IMR-90 (cell line): ENCODE results near the gene CDHR1. TPM values are rescaled to one million over a fixed set of nuclear protein-coding genes. Genes with fewer than 3 reads are reported as not detected.

ENCODE experiments used
- ATAC-seq: fragments of 200-7000 bp; cut with Tn5 transposase; 2 replicates; pipeline ENCODE4 v1.9.1; 2020; ENCODE audit warnings: low read depth, mild to moderate bottlenecking, moderate library complexity
- BruUV-seq: library from RNA; stranded (reverse); fragments of 400-500 nt; replicated peaks from 2 replicates; lab custom pipeline; 2021; lab: Mats Ljungman, UMichigan
- CTCF ChIA-PET: fragments of 300-600 bp; formaldehyde crosslinking; extraction: SDS; loops from one replicate; lab custom pipeline; 2021; ENCODE audit warnings: antibody characterized with exemption; lab: Yijun Ruan, JAX
- POLR2A ChIA-PET: fragments of 300-600 bp; sonication (Branson Sonifier 250); formaldehyde crosslinking; loops from one replicate; lab custom pipeline; 2022; ENCODE audit warnings: antibody characterized with exemption; ENCODE audit not compliant: unreplicated experiment; lab: Charles Lee
- DNase-seq: peaks from one replicate; pipeline ENCODE4 v3.0.0; 2013
- H2AFZ ChIP-seq: replicated peaks from 2 replicates; pipeline ENCODE3; 2013; ENCODE audit warnings: low read length, mild to moderate bottlenecking; ENCODE audit not compliant: poor library complexity
- H2AK5ac ChIP-seq: 2 replicates; pipeline ENCODE4 v1.6.1; 2013; ENCODE audit warnings: low read depth, low read length, inconsistent platforms
- H2AK9ac ChIP-seq: replicated peaks from 2 replicates; pipeline ENCODE3; 2013; ENCODE audit warnings: mild to moderate bottlenecking, low read depth, low read length, moderate library complexity; ENCODE audit not compliant: poor library complexity
- H2BK120ac ChIP-seq: 2 replicates; pipeline ENCODE4 v1.6.1; 2013; ENCODE audit warnings: low read depth, low read length, inconsistent platforms
- H2BK15ac ChIP-seq: 3 replicates; pipeline ENCODE4 v1.6.1; 2013; ENCODE audit warnings: low read depth, low read length, inconsistent platforms
- H2BK20ac ChIP-seq: 2 replicates; pipeline ENCODE4 v1.6.1; 2013; ENCODE audit warnings: low read depth, mild to moderate bottlenecking, inconsistent platforms, low read length, moderate library complexity
- H2BK5ac ChIP-seq: 2 replicates; pipeline ENCODE4 v1.6.1; 2013; ENCODE audit warnings: mild to moderate bottlenecking, low read depth, low read length, inconsistent platforms; ENCODE audit not compliant: poor library complexity, severe bottlenecking
- H3K14ac ChIP-seq: replicated peaks from 2 replicates; pipeline ENCODE4 v1.6.1; 2013; ENCODE audit warnings: low read depth, low read length, inconsistent platforms
- H3K18ac ChIP-seq: 2 replicates; pipeline ENCODE4 v1.6.1; 2013; ENCODE audit warnings: low read depth, low read length, control low read depth
- H3K23ac ChIP-seq: 2 replicates; pipeline ENCODE4 v1.6.1; 2013; ENCODE audit warnings: low read depth, low read length, inconsistent platforms
- H3K27ac ChIP-seq: 2 replicates; pipeline ENCODE4 v1.5.1; 2013; ENCODE audit warnings: mild to moderate bottlenecking, control low read depth, low read length; ENCODE audit not compliant: insufficient read depth
- H3K27me3 ChIP-seq: 2 replicates; pipeline ENCODE4 v1.6.1; 2013; ENCODE audit warnings: low read length; ENCODE audit not compliant: control insufficient read depth, insufficient read depth
- H3K36me3 ChIP-seq: 2 replicates; pipeline ENCODE4 v1.6.1; 2013; ENCODE audit warnings: low read length, mixed read lengths; ENCODE audit not compliant: control insufficient read depth, insufficient read depth
- H3K4ac ChIP-seq: 2 replicates; pipeline ENCODE4 v1.6.1; 2013; ENCODE audit warnings: low read depth, low read length, inconsistent platforms
- H3K4me1 ChIP-seq: 2 replicates; pipeline ENCODE4 v1.6.1; 2013; ENCODE audit warnings: low read length, mixed read lengths; ENCODE audit not compliant: control insufficient read depth, insufficient read depth
- H3K4me2 ChIP-seq: 2 replicates; pipeline ENCODE4 v1.6.1; 2013; ENCODE audit warnings: low read depth, mild to moderate bottlenecking, control low read depth, low read length, moderate library complexity
- H3K4me3 ChIP-seq: 2 replicates; pipeline ENCODE4 v1.5.1; 2013; ENCODE audit warnings: low read depth, mild to moderate bottlenecking, control low read depth, low read length, moderate library complexity; ENCODE audit not compliant: insufficient read depth
- H3K56ac ChIP-seq: 2 replicates; pipeline ENCODE4 v1.6.1; 2013; ENCODE audit warnings: low read length, inconsistent platforms; ENCODE audit not compliant: insufficient read depth; ENCODE audit errors: extremely low read depth
- H3K79me1 ChIP-seq, 2 experiments: 2 replicates each; pipeline ENCODE4 v1.6.1; 2013; ENCODE audit warnings: low read length in 2 of 2, inconsistent platforms in 1 of 2, low read depth in 1 of 2
- H3K9ac ChIP-seq: 2 replicates; pipeline ENCODE4 v1.6.1; 2013; ENCODE audit warnings: low read depth, low read length, control low read depth
- H3K9me1 ChIP-seq: 2 replicates; pipeline ENCODE4 v1.6.1; 2013; ENCODE audit warnings: low read length, inconsistent platforms; ENCODE audit not compliant: insufficient read depth
- H3K9me3 ChIP-seq: 2 replicates; pipeline ENCODE4 v1.6.1; 2013; ENCODE audit warnings: low read length; ENCODE audit not compliant: control insufficient read depth, insufficient read depth
- H4K20me1 ChIP-seq: 2 replicates; pipeline ENCODE4 v1.6.1; 2013; ENCODE audit warnings: low read length, inconsistent platforms; ENCODE audit not compliant: insufficient read depth
- H4K5ac ChIP-seq: 2 replicates; pipeline ENCODE4 v1.6.1; 2013; ENCODE audit warnings: mild to moderate bottlenecking, low read depth, low read length, control low read depth
- H4K8ac ChIP-seq, 2 experiments: 2 replicates each; pipeline ENCODE4 v1.6.1; 2013; ENCODE audit warnings: low read depth in 2 of 2, low read length in 2 of 2, control low read depth in 1 of 2, inconsistent platforms in 1 of 2
- H4K91ac ChIP-seq: 2 replicates; pipeline ENCODE4 v1.6.1; 2013; ENCODE audit warnings: low read depth, low read length, inconsistent platforms; ENCODE audit not compliant: insufficient read depth
- BHLHE40 ChIP-seq: fragments of 150-350 bp; IDR thresholded peaks from 2 replicates; pipeline ENCODE4 v1.6.1; 2016; ENCODE audit warnings: mild to moderate bottlenecking, low read depth, low read length
- CEBPB ChIP-seq: IDR thresholded peaks from 2 replicates; pipeline ENCODE4 v1.6.1; 2012; ENCODE audit warnings: low read depth, low read length, improper control_type of control experiment
- CHD1 ChIP-seq: IDR thresholded peaks from 2 replicates; pipeline ENCODE4 v1.6.1; 2012; ENCODE audit warnings: low read depth, low read length, improper control_type of control experiment
- FOS ChIP-seq: fragments of 150-350 bp; IDR thresholded peaks from 2 replicates; pipeline ENCODE4 v1.6.1; 2016; ENCODE audit warnings: low read depth, low read length
- MXI1 ChIP-seq: IDR thresholded peaks from 2 replicates; pipeline ENCODE4 v1.6.1; 2012; ENCODE audit warnings: low read depth, mild to moderate bottlenecking, low read length, moderate library complexity, borderline replicate concordance
- RCOR1 ChIP-seq: IDR thresholded peaks from 2 replicates; pipeline ENCODE4 v1.6.1; 2012; ENCODE audit warnings: mild to moderate bottlenecking, low read length, improper control_type of control experiment; ENCODE audit not compliant: insufficient replicate concordance
- RFX5 ChIP-seq: IDR thresholded peaks from 2 replicates; pipeline ENCODE4 v1.8.0; 2012; ENCODE audit warnings: low read depth, mild to moderate bottlenecking, low read length, moderate library complexity
- SMC3 ChIP-seq: fragments of 150-350 bp; IDR thresholded peaks from 2 replicates; pipeline ENCODE4 v1.6.1; 2016; ENCODE audit warnings: low read depth, mild to moderate bottlenecking, antibody characterized with exemption, low read length, moderate library complexity
- USF2 ChIP-seq: fragments of 150-350 bp; IDR thresholded peaks from 2 replicates; pipeline ENCODE4 v1.6.1; 2017; ENCODE audit warnings: mild to moderate bottlenecking, antibody characterized with exemption, low read length, low read depth
- WGBS, 2 experiments: methylation state at CpG; one replicate each; pipeline versions ENCODE4 v1.1.5 to v1.1.7; 2013; ENCODE audit warnings: missing lambda C conversion rate in 2 of 2; ENCODE audit not compliant: insufficient read length in 1 of 2; ENCODE audit errors: extremely low coverage in 2 of 2; 5-methylcytosine and 5-hydroxymethylcytosine counted together
- dilution Hi-C: fragments of 300-500 bp; cut with HindIII; formaldehyde crosslinking; loops from one replicate; pipeline ENCODE4 v1.14.3; 2018; ENCODE audit warnings: low sequenced_read_pairs; ENCODE audit not compliant: unreplicated experiment
- in situ Hi-C: fragments of 300-500 bp; cut with MboI; formaldehyde crosslinking; loops from 3 replicates; pipeline ENCODE4 v1.14.3; 2019; ENCODE audit warnings: low sequenced_read_pairs, inconsistent platforms, mixed read lengths
- intact Hi-C: fragments of 100-400 bp; cut with micrococcal nuclease; formaldehyde crosslinking; loops from 2 replicates; pipeline ENCODE4 v1.10.0; 2022
- polyA plus RNA-seq, 3 experiments: library from polyadenylated mRNA; depleted of rRNA; stranded (reverse); fragments of >200 nt; gene quantifications; 2 replicates each; pipeline ENCODE4 v1.2.3, GENCODE V29; 2012; ENCODE audit warnings: low replicate concordance in 1 of 3
- total RNA-seq: library from RNA; depleted of rRNA; stranded (reverse); fragments of >200 nt; gene quantifications from 2 replicates; pipeline ENCODE4 v1.2.3, GENCODE V29; 2012

The CDHR1 gene
- total and polyA plus RNA-seq, 2 of the 4 experiments (the other 2 are of a cell fraction) = not detected

GRCh38 chr10:84173501-84173929 is 20.8 kb upstream of the CDHR1 start, which contains the start of gene GPR15LG:
GPR15LG (plus strand) TSS chr10:84173801; CDS start chr10:84173852, 51 bp downstream.
- Histone ChIP-seq H3K27me3 (no peaks in the 10 kb centered on the region), H3K18ac (no peak within 1 kb of the TSS), H2BK5ac (no peak within 1 kb of the TSS), H2BK20ac (no peak within 1 kb of the TSS), H3K4me1 (no peaks in the 10 kb centered on the region), H3K9me1 (0 out of 2 replicates have a peak, but pooled peaks cover 4% of the 10 kb centered on the region), H3K9me3 (no peaks in the 10 kb centered on the region), H4K8ac (no peak within 1 kb of the TSS), H2AK9ac (no peak within 1 kb of the TSS), H3K4ac (no peak within 1 kb of the TSS), H3K56ac (no peak within 1 kb of the TSS), H3K27ac (no peak within 1 kb of the TSS), H2AK5ac (no peak within 1 kb of the TSS), H4K20me1 (no peaks in the 10 kb centered on the region), H3K79me1 (no peaks in the 10 kb centered on the region), H2BK120ac (no peak within 1 kb of the TSS), H3K14ac (no peak within 1 kb of the TSS), H4K91ac (no peak within 1 kb of the TSS), H3K4me3 (no peak within 1 kb of the TSS), H3K23ac (no peak within 1 kb of the TSS), H4K5ac (no peak within 1 kb of the TSS), H2AFZ (no peak within 1 kb of the TSS), H2BK15ac (no peak within 1 kb of the TSS), H3K36me3 (no peaks in the 10 kb centered on the region), H3K9ac (no peak within 1 kb of the TSS), H3K4me2 (no peak within 1 kb of the TSS)
- DNase-seq (no peak), ATAC-seq (no peak)
- no CpG with 5 or more reads among the region's 2 CpGs for WGBS, 2 experiments
- BruUV-seq = no TSS peak
- ChIA-PET CTCF (interaction anchor here (0.6 kb wide), 1 partner anchor 25 kb away, joined by 5 read pairs; no protein-coding TSS in a partner anchor), POLR2A (no interaction called here)
- TF ChIP-seq CEBPB (no peak), BHLHE40 (no peak), RFX5 (no peak), RCOR1 (no peak), CHD1 (no peak), FOS (no peak), SMC3 (no peak), MXI1 (no peak), USF2 (no peak)
- in situ Hi-C loops = no loop called here
- intact Hi-C loops = no loop called here
- dilution Hi-C loops = no loop called here
